Measurements from ENCODE around the gene STPG1.
A peak's percentile ranks its signal among the peaks of the same experiment; 100 is the strongest.
"Not testable (repeated sequence)": the region's sequence is repeated elsewhere in the genome, so short reads cannot be mapped to it uniquely, and the experiment has no call there.

The STPG1 gene, protein sequence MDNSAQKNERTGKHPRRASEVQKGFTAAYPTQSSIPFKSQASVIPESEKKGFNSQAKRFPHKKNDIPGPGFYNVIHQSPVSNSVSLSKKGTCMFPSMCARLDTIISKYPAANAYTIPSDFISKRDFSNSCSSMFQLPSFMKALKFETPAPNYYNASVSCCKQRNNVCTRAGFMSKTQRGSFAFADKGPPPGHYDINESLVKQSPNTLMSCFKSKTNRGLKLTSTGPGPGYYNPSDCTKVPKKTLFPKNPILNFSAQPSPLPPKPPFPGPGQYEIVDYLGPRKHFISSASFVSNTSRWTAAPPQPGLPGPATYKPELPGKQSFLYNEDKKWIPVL

DNA sequence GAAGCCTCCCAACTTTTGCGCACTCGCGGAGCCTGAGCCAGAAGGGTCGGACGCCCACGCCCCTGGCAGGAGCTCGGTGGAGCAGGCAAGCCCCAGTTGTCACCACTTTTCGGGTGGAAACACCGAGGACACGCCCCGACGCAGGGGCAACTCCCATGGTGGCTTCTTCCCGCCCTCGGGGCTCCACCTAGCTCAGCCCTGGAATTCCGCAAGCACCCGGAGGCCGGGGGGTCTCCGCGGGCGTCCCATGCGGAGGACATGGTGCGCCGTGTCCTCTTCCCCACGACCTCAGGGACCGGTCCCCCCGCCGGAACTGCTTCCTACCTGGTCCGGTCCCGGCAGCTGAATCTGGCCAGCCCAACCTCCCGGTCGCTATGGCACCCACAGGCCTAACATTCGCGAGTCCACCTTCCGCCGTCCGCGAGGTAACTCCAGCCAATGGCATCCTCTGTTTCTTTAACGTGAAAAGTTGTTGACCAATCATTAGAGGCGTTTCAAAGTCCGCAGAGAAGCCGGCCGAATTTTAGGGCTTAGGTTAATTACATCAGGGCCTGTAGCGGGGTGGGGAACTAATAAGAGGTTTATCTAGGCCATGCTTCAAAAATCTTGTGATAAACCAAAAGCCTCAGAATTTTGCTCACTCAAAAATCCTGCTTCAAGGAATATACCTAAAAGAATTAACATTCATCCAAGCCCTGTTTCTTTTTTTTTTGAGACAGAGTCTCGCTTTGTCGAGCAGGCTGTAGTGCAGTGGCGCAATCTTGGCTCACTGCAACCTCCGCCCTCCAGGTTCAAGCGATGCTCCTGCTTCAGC lies at the start of gene STPG1:
Gene STPG1, minus strand, starts transcription at position 433 of the 814 bp plus-strand sequence. CDS start 12,394 bp downstream, outside the sequence.
- Histone ChIP-seq H3K9ac (ENCODE audit: low read length in 2 of 2) (peak within 1 kb of the TSS; percentile 60 to 83), H3K9me3 (ENCODE audit: control insufficient read depth in 2 of 2, low read length in 2 of 2) (no peaks in the 10 kb centered on the region), H3K4me3 (ENCODE audit: low read length in 2 of 2) (peak within 1 kb of the TSS; percentile 59 to 92), H3K4me1 (ENCODE audit: control insufficient read depth, insufficient read depth, low read length) (peaks cover 26% of the 10 kb centered on the region), H3K36me3 (ENCODE audit: control insufficient read depth in 2 of 2, insufficient read depth in 2 of 2, low read length in 2 of 2) (no peaks in the 10 kb centered on the region), H3K27me3 (ENCODE audit: control insufficient read depth in 1 of 2, insufficient read depth in 2 of 2, low read length in 2 of 2) (no peaks in the 10 kb centered on the region), H3K27ac (ENCODE audit: low read length) (no peak within 1 kb of the TSS)

DNA sequence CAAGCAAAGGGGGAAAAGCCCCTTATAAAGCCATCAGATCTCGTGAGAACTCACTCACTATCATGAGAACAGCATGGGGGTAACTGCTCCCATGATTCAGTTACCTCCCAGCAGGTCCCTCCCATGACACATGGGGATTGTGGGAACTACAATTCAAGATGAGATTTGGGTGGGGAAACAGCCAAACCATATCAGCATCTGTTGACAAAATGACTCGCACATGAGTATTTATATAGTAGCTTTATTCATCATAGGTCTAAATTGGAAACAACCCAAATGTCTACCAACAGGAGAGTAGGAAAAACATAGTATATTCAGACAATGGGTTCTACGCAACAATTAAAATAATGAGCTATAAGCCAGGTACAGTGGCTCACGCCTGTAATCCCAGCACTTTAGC lies 48.5 kb upstream of the STPG1 start:
- H3K9me3 ChIP-seq (ENCODE audit: control insufficient read depth in 2 of 2, low read length in 2 of 2); H3K4me1 ChIP-seq (ENCODE audit: control insufficient read depth, insufficient read depth, low read length); H3K4me3 ChIP-seq (ENCODE audit: low read length in 2 of 2); H3K9ac ChIP-seq (ENCODE audit: low read length in 2 of 2); H3K27ac ChIP-seq (ENCODE audit: low read length); H3K27me3 ChIP-seq (ENCODE audit: control insufficient read depth in 1 of 2, insufficient read depth in 2 of 2, low read length in 2 of 2): not testable (repeated sequence)
- H3K36me3 ChIP-seq (ENCODE audit: control insufficient read depth in 2 of 2, insufficient read depth in 2 of 2, low read length in 2 of 2): peaks cover 43 to 46% of the 10 kb centered on the region in 2 donors

DNA sequence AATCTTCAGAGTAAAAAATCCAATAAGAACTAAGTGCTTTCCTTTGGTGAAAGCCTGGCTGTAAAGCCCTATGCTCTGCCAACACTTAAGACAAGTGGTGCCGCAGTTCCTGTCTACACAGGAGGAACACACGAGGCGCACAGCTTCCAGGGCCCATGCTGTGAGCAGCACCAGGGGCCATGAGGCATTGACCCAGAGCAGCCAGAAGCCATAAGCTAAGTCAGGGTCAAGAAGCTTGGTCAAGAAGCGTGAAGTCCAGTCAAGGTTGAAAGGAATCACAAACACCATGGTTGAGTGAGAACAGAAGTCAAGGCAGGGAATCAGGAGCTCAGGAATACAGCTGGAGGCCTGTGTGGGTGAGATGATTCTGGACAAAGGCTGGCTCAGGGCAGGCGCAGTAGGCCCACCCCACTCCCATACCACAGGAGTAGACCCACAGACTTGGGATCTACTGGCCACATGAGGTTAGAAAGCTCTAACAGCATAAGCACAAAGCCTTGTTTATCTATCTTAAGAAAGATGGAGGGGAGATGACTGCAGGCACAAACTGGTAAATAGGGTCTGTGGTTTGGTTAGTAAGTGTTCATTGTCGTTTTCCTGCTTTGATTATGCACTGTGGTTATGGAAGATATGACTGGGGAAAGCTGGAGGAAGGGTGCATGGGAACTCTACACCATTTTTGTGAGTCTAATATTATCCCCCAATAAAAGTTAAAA lies 46.1 kb upstream of the STPG1 start:
- H3K4me1 ChIP-seq (ENCODE audit: control insufficient read depth, insufficient read depth, low read length): no peaks in the 10 kb centered on the region
- peaks cover 47 to 49% of the 10 kb centered on the region in 2 donors for H3K36me3 ChIP-seq (ENCODE audit: control insufficient read depth in 2 of 2, insufficient read depth in 2 of 2, low read length in 2 of 2)

DNA sequence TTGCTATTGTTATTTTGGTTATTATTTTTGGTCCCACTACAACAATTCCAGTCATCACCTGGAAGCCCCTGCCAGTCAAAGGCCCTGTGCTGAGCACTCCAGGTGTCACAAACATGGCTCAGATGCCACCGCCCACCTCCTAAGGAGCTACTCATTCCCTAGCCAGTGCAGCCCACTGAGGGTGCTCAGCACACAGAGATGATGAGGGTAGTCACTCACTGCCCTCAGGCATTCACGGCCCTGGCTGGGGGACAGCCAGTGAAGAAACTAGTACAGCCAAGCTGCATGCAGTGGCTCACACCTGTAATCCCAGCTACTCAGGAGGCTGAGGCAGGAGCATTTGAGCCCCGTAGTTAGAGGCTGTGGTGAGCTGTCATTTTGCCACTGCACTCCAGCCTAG lies 44.3 kb upstream of the STPG1 start:
- Histone ChIP-seq H3K36me3 (ENCODE audit: control insufficient read depth in 2 of 2, insufficient read depth in 2 of 2, low read length in 2 of 2) (peaks cover 49 to 50% of the 10 kb centered on the region in 2 donors), H3K9ac (ENCODE audit: low read length in 2 of 2) (no peak overlapping the region), H3K4me1 (ENCODE audit: control insufficient read depth, insufficient read depth, low read length) (no peaks in the 10 kb centered on the region), H3K4me3 (ENCODE audit: low read length in 2 of 2) (no peak overlapping the region), H3K9me3 (ENCODE audit: control insufficient read depth in 2 of 2, low read length in 2 of 2) (no peaks in the 10 kb centered on the region), H3K27ac (ENCODE audit: low read length) (no peak overlapping the region), H3K27me3 (ENCODE audit: control insufficient read depth in 1 of 2, insufficient read depth in 2 of 2, low read length in 2 of 2) (no peaks in the 10 kb centered on the region)

More for the DNA sequence above, 46.1 kb upstream of the STPG1 start:
- no peak overlapping the region for H3K27ac ChIP-seq (ENCODE audit: low read length)
- no peaks in the 10 kb centered on the region for H3K27me3 ChIP-seq (ENCODE audit: control insufficient read depth in 1 of 2, insufficient read depth in 2 of 2, low read length in 2 of 2)
- no peak overlapping the region for H3K4me3 ChIP-seq (ENCODE audit: low read length in 2 of 2)
- no peak overlapping the region for H3K9ac ChIP-seq (ENCODE audit: low read length in 2 of 2)
- no peaks in the 10 kb centered on the region for H3K9me3 ChIP-seq (ENCODE audit: control insufficient read depth in 2 of 2, low read length in 2 of 2)

DNA sequence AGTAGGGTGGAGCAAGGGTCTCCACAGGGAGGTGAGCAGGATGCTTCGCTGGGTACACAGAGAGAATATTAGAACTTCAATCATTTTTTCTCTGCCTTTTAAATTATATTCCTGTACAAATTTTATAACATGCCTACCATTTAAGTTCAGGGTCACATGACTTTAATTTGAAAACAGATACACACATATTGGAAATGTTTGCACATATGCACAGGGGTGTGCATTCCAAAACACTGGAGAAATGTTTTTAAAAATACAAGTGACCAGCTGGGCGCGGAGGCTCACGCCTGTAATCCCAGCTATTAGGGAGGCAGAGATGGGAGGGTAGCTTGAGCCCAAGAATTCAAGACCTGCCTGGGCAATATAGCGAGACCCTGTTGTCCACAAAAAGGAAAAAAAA lies 41.7 kb upstream of the STPG1 start:
- Histone ChIP-seq H3K9me3 (ENCODE audit: control insufficient read depth in 2 of 2, low read length in 2 of 2) (no peaks in the 10 kb centered on the region), H3K4me1 (ENCODE audit: control insufficient read depth, insufficient read depth, low read length) (no peaks in the 10 kb centered on the region), H3K36me3 (ENCODE audit: control insufficient read depth in 2 of 2, insufficient read depth in 2 of 2, low read length in 2 of 2) (peaks cover 56 to 69% of the 10 kb centered on the region in 2 donors), H3K27me3 (ENCODE audit: control insufficient read depth in 1 of 2, insufficient read depth in 2 of 2, low read length in 2 of 2) (no peaks in the 10 kb centered on the region), H3K27ac (ENCODE audit: low read length) (no peak overlapping the region), H3K4me3 (ENCODE audit: low read length in 2 of 2) (no peak overlapping the region), H3K9ac (ENCODE audit: low read length in 2 of 2) (no peak overlapping the region)

DNA sequence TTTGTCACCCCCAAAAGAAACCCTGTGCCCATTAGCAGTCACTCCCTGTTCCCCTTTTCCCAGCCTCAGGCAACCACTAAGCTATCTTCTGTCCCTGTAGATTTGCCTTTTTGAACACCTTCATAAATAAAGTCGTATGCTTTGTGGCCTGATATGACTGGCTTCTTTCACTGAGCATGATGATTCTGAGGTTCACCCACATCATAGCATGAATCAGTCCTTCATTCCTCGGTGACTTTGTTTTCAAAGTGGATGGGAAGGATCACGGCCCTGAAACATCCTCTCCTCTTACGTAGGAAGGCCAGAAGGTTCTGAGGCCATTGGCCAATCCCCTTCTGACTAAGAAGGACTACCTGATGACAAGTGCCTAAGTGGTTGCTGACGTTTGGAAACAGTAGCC lies 41.1 kb upstream of the STPG1 start:
- Histone ChIP-seq H3K36me3 (ENCODE audit: control insufficient read depth in 2 of 2, insufficient read depth in 2 of 2, low read length in 2 of 2) (peaks cover 56 to 70% of the 10 kb centered on the region in 2 donors), H3K9me3 (ENCODE audit: control insufficient read depth in 2 of 2, low read length in 2 of 2) (no peaks in the 10 kb centered on the region), H3K9ac (ENCODE audit: low read length in 2 of 2) (no peak overlapping the region), H3K4me1 (ENCODE audit: control insufficient read depth, insufficient read depth, low read length) (no peaks in the 10 kb centered on the region), H3K27me3 (ENCODE audit: control insufficient read depth in 1 of 2, insufficient read depth in 2 of 2, low read length in 2 of 2) (no peaks in the 10 kb centered on the region), H3K4me3 (ENCODE audit: low read length in 2 of 2) (no peak overlapping the region), H3K27ac (ENCODE audit: low read length) (no peak overlapping the region)

DNA sequence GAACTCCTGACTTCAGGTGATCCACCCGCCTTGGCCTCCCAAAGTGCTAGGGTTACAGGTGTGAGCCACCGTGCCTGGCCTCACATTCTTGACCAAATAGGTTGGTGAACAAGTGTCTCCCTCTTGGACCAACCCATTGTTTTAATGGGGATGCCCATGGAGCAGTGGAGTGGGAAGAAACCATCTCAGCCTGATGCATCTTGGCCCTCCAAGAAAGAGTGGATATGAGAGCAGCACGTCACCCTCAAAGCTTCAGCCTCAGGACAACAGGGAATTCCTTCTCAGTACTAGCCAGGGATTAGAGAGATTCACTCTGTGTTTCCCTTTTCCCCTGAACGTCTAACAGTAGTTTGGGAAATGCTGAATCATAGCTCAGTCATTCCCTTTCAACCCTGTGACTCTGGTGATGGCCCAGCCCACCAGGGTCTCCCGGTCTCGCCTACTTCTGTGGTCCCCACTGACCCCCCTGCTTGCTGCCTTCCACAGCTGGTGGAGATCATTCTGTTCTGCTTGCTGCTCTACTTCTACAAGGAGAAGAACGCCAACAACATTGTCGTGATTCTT lies 39.4 kb upstream of the STPG1 start:
- Histone ChIP-seq H3K27ac (ENCODE audit: low read length) (no peak overlapping the region), H3K4me1 (ENCODE audit: control insufficient read depth, insufficient read depth, low read length) (no peaks in the 10 kb centered on the region), H3K27me3 (ENCODE audit: control insufficient read depth in 1 of 2, insufficient read depth in 2 of 2, low read length in 2 of 2) (no peaks in the 10 kb centered on the region), H3K4me3 (ENCODE audit: low read length in 2 of 2) (no peak overlapping the region), H3K9me3 (ENCODE audit: control insufficient read depth in 2 of 2, low read length in 2 of 2) (no peaks in the 10 kb centered on the region), H3K36me3 (ENCODE audit: control insufficient read depth in 2 of 2, insufficient read depth in 2 of 2, low read length in 2 of 2) (peaks cover 53 to 61% of the 10 kb centered on the region in 2 donors), H3K9ac (ENCODE audit: low read length in 2 of 2) (no peak overlapping the region)

DNA sequence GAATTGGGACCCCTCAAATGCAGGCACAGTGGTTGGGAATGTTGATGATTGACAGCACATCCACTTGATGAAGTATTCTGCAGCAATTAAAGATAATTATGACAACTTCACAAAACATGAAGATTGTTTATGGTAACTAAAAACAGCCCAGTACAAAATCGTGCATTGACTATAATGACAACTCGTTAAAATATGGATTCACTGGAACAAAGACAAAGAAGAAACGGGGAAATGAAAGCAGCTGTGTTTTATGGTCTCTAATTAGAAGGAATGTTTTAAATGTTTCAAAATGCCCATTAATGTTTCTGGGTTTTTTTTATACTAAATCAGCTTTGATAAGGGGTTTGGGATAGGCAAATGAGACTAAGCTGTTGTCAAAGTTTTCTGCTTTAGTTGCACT lies 38.2 kb upstream of the STPG1 start:
- H3K9ac ChIP-seq (ENCODE audit: low read length in 2 of 2): no peak overlapping the region
- no peaks in the 10 kb centered on the region for H3K9me3 ChIP-seq (ENCODE audit: control insufficient read depth in 2 of 2, low read length in 2 of 2)
- peaks cover 49 to 57% of the 10 kb centered on the region in 2 donors for H3K36me3 ChIP-seq (ENCODE audit: control insufficient read depth in 2 of 2, insufficient read depth in 2 of 2, low read length in 2 of 2)
- H3K4me1 ChIP-seq (ENCODE audit: control insufficient read depth, insufficient read depth, low read length): no peaks in the 10 kb centered on the region
- no peaks in the 10 kb centered on the region for H3K27me3 ChIP-seq (ENCODE audit: control insufficient read depth in 1 of 2, insufficient read depth in 2 of 2, low read length in 2 of 2)
- H3K27ac ChIP-seq (ENCODE audit: low read length): no peak overlapping the region
- H3K4me3 ChIP-seq (ENCODE audit: low read length in 2 of 2): no peak overlapping the region

DNA sequence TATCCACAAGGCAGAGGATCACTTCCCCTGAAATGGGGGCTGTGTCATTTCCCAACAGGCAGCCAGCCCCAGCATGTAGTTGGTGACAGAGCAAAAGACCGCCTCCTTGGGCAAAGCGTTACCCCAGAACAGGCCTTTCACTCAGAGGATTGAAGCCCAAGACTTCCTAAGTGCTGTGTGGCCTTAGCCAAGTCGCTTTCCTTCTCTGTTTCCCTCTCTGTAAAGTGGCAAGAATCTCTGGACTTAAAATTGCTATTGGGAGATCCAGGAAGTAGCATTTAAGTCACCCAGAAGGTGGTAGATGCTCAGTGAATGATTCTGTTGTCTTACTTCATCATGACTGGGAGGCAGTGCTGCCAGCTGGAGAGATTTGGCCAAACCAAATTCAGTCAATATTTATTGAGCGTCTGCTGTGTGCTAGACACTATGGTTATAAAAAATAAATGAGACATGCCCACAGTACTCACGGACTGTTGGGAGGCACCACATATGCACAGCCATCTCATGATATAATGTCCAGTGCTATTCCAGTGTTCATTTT lies 37.3 kb upstream of the STPG1 start:
- Histone ChIP-seq H3K9ac (ENCODE audit: low read length in 2 of 2) (no peak overlapping the region), H3K4me3 (ENCODE audit: low read length in 2 of 2) (no peak overlapping the region), H3K4me1 (ENCODE audit: control insufficient read depth, insufficient read depth, low read length) (no peaks in the 10 kb centered on the region), H3K27me3 (ENCODE audit: control insufficient read depth in 1 of 2, insufficient read depth in 2 of 2, low read length in 2 of 2) (no peaks in the 10 kb centered on the region), H3K9me3 (ENCODE audit: control insufficient read depth in 2 of 2, low read length in 2 of 2) (no peaks in the 10 kb centered on the region), H3K36me3 (ENCODE audit: control insufficient read depth in 2 of 2, insufficient read depth in 2 of 2, low read length in 2 of 2) (peaks cover 52 to 56% of the 10 kb centered on the region in 2 donors), H3K27ac (ENCODE audit: low read length) (no peak overlapping the region)

DNA sequence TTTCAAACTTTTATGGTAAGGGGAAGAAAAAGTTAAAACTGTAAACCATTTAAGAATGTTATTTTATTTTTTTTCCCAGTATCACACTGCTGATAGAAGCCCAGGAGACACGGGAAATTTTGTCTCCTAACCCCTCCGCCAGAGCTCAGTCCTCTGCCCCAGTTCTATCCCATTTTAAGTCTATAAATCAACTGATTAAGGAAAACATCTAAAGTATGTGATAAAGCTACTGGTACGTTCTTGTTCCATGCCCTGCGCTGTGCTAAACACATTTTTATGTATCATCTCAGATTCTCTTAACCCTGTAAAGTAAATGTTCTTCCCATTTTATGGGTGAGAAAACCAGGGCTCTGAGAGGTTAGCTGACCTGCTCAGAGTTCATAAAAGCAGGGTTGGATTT lies 36.7 kb upstream of the STPG1 start:
- Histone ChIP-seq H3K9ac (ENCODE audit: low read length in 2 of 2) (no peak overlapping the region), H3K9me3 (ENCODE audit: control insufficient read depth in 2 of 2, low read length in 2 of 2) (no peaks in the 10 kb centered on the region)

More for the DNA sequence above, 36.7 kb upstream of the STPG1 start:
- H3K27me3 ChIP-seq (ENCODE audit: control insufficient read depth in 1 of 2, insufficient read depth in 2 of 2, low read length in 2 of 2): no peaks in the 10 kb centered on the region
- no peak overlapping the region for H3K27ac ChIP-seq (ENCODE audit: low read length)
- peaks cover 50 to 52% of the 10 kb centered on the region in 2 donors for H3K36me3 ChIP-seq (ENCODE audit: control insufficient read depth in 2 of 2, insufficient read depth in 2 of 2, low read length in 2 of 2)
- H3K4me1 ChIP-seq (ENCODE audit: control insufficient read depth, insufficient read depth, low read length): no peaks in the 10 kb centered on the region
- no peak overlapping the region for H3K4me3 ChIP-seq (ENCODE audit: low read length in 2 of 2)

Measured in stomach smooth muscle (tissue), 2 donors.